ENCODE results near the gene GPR149.
"Not testable (repeated sequence)": the region's sequence is repeated elsewhere in the genome, so short reads cannot be mapped to it uniquely, and the experiment has no call there.

GPR149 gene, protein sequence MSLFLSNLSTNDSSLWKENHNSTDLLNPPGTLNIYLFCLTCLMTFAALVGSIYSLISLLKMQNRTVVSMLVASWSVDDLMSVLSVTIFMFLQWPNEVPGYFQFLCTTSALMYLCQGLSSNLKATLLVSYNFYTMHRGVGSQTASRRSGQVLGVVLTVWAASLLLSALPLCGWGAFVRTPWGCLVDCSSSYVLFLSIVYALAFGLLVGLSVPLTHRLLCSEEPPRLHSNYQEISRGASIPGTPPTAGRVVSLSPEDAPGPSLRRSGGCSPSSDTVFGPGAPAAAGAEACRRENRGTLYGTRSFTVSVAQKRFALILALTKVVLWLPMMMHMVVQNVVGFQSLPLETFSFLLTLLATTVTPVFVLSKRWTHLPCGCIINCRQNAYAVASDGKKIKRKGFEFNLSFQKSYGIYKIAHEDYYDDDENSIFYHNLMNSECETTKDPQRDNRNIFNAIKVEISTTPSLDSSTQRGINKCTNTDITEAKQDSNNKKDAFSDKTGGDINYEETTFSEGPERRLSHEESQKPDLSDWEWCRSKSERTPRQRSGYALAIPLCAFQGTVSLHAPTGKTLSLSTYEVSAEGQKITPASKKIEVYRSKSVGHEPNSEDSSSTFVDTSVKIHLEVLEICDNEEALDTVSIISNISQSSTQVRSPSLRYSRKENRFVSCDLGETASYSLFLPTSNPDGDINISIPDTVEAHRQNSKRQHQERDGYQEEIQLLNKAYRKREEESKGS

DNA sequence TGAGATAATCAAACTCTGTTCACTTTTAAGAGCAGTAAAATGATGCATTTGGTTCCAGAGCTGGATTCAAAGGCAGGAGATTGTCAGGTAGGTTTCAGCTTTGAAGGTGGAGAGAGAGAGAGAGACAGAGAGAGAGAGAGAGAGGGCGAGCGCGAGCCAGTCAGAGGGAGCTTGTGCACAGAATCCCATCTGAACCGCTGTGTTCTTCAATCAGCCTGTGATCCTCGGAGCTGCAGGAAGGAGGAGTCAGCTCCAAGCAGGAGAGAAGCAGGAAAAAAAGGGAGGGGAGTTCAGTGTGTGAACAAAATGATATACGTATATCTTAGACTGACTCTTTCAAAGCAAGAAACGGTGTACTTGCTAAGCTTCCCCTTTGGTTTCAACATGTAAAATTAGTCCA lies at the start of gene GPR149:
GPR149 (minus strand) TSS at position 177 of the 400 bp plus-strand sequence. CDS start 575 bp downstream, outside the sequence.
- DNase-seq, result peak; percentile 70

DNA sequence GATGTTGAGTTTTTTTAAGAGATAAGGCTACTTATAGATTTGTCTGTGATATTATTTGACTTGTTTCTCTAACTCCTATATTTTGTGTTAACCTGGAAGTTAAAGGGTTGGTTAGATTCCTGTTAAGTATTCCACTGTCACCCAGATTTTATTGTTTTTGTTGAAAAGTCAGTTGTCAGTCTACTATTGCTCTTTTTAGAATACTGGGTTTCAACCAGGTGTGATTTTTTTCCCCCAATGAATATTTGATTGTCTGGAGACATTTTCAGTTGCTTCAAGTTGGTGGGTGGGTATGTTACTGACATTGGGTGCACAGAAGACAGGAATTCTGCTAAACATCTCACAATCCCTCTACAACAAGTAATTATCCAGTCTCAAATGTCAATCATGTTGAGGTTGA lies 43.8 kb upstream of the GPR149 start:
- no peak for DNase-seq

DNA sequence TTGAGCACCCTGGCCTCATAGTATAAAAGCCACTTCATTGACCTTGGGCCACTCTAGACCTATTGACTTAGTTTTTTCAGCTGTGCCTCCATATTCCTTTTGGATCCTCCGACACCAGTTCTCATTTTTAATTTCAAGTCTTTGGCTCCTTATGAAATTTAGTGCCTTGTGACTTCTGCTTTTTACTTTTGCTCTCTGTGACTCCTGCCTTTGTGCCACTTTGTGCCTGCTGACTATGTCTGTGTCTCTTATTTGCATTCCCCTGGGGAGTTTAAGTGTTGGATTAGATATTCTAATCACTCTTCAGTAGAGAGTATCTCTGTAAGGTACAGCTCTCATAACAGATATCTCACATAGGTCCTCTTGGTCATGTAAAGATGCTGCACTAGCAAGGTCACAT lies 39.6 kb upstream of the GPR149 start:
- DNase-seq, result no peak

DNA sequence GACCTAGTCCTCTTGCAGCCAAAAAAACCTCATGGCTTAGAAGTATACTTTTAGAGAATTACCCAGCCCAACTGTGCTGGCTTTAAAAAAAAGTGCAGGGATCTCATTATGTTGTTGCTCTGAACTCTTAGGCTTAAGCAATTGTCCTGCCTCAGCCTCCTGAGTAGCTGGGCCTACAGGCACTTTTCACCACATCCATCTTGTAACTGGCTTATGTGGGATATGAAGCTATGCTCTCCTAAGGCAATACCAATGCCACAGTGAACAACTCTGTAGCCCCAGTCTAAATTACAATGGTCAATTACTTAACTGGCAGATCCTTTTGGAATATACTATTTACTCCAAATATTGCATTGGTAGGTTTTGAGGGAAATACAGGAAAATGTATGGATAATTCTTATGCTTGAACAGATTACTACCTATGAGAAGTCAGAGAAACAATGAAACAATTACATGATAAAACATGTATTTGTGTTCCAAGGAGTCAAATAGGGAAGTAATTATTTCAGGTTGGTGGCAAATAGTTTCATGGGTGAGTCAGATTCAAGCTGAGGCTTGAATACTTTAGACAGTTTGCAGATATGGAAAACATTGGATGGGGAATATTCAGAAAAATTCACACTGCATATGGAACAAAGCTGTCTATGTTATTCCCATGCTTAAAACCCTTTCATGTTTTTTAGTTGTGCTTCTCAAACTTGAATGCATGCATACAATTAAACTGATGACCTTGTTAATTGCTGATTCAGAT lies 34.6 kb upstream of the GPR149 start:
- DNase-seq, result no peak

DNA sequence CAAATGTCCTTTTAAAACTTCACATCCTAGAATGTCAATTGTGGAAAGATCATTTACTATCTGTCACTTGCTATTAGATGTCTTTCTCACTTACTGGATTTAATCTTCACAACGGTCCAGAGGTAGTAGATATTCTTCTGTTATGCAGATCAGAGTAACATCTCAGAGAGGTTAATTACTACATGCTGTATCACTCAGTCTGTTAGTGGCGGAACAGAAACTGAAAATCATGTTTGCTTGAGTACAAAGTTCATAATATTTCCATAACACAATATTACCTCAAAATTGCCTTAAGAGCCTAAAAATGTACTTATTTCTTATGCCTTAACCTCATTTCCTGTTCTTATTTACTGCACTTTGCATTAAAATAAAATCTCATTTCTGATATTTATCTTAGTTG lies 28.6 kb upstream of the GPR149 start:
- DNase-seq, result no peak

DNA sequence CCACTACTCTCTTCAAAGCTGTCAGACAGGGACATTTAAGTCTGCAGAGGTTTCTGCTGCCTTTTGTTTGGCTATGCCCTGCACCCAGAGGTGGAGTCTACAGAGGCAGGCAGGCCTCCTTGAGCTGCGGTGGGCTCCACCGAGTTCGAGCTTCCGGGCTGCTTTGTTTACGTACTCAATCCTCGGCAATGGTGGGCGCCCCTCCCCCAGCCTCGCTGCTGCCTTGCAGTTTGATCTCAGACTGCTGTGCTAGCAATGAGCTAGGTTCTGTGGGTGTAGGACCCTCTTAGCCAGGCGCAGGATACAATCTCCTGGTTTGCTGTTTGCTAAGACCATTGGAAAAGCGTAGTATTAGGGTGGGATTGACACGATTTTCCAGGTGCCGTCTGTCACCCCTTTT lies 9.1 kb upstream of the GPR149 start:
- not testable (repeated sequence) for DNase-seq

DNA sequence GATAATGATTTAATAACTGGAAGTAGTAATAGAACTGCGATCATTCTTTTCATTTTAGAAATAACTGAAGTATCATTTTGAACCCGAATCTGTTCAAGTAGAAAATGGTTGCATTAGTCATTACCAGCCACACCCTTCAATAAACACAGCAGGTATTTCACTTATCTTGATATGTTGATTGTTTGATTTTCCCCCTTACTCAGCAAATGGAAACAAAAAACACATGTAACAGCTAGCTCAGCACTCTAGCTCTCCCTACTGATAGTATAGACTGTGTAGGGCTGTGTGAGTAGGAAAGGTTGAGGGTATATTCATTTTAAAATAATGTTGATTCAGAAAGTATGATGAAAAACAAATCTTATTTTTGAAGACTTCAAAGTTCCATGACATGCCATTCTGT lies 1.1 kb upstream of the GPR149 start:
- DNase-seq, result no peak

DNA sequence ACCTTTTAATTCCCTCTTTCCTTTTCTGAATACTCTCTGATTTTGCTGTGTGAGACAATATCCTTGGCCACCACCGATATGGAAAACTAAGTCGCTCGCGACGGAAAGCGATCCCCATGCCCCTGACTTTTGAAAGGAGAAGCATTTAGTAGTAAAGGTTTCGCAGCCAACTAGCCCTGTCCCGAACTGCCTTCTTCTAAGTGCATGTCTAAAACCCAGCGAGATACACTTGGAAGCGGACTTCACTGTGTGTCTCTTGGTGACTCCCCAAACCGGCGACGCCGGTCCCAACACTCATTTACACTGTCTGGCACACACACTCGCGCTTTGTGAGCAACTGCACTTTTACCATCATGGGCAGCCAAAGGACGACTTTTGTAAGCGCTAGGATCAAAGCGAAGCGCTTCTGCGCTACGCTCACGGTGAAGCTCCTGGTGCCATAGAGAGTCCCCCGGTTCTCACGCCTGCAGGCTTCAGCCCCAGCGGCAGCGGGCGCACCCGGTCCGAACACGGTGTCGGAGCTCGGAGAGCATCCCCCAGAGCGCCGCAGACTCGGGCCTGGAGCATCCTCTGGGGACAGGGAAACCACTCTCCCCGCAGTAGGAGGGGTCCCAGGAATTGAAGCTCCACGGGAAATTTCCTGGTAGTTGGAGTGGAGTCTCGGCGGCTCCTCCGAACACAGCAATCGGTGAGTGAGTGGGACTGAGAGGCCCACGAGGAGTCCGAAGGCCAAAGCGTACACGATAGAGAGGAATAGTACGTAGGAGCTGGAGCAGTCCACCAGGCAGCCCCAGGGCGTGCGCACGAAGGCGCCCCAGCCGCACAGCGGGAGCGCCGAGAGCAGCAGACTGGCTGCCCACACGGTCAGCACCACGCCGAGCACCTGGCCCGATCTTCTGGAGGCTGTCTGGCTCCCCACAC lies 1.4 kb downstream of the GPR149 start:
- peak; percentile 21 for DNase-seq

DNA sequence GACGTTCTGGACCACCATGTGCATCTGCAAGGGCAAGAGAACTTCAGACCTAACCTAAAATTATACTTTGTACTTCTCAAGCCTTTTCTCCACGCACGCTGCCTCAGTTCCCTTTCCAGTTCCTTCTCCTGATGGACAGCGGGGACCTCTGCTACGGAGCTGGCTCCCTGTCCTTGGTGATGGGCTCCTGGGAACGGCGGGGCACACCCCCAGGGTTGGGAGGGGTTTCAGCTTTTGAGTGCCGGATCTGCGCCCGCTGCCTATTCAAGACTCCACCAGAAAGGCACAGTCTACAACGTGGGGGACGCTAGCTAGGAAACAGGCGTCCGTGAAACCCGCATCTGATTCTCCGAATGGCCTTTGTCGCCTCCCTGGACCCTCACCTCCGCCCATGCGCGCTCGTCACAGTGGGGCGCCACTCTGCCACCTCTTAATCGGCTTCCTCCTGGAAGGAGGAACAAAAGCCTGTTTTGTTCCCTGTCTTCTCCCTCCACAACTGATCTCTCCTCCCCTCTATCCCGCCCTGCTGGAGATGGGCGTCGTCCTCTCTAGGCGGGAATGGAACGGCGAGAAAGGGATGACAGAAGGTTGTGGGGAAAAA lies 2.2 kb downstream of the GPR149 start:
- DNase-seq, result peak; percentile 43

DNA sequence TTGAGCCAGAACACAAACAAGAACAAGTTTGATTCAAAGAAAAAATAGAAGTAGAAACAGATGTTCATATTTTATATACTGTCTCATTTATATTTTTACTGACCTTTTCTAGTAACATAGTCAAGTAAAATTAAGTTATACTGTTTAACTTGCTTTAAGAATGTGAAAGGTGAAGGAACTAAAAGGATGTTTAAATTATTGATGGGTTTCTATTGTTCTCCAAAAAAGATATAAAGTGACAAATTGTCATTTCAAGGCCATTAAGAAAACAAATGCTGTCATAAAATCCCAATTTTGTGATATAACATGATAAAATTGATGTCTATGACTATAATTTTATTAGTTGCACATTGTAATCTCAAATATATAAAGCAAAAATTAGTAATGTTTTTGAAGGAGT lies 7.3 kb downstream of the GPR149 start:
- no peak for DNase-seq

DNA sequence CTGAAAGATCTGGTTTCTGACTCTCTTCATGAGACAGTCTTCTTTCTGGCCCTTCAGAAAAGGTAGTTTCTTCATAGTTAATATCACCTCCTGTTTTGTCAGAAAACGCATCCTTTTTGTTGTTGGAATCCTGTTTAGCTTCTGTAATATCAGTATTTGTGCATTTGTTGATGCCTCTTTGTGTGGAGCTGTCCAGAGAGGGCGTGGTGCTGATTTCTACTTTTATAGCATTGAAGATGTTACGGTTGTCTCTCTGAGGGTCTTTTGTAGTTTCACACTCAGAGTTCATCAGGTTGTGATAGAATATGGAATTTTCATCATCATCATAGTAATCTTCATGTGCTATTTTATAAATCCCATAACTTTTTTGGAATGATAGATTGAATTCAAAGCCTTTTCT lies 8.9 kb downstream of the GPR149 start:
- DNase-seq, result no peak

DNA sequence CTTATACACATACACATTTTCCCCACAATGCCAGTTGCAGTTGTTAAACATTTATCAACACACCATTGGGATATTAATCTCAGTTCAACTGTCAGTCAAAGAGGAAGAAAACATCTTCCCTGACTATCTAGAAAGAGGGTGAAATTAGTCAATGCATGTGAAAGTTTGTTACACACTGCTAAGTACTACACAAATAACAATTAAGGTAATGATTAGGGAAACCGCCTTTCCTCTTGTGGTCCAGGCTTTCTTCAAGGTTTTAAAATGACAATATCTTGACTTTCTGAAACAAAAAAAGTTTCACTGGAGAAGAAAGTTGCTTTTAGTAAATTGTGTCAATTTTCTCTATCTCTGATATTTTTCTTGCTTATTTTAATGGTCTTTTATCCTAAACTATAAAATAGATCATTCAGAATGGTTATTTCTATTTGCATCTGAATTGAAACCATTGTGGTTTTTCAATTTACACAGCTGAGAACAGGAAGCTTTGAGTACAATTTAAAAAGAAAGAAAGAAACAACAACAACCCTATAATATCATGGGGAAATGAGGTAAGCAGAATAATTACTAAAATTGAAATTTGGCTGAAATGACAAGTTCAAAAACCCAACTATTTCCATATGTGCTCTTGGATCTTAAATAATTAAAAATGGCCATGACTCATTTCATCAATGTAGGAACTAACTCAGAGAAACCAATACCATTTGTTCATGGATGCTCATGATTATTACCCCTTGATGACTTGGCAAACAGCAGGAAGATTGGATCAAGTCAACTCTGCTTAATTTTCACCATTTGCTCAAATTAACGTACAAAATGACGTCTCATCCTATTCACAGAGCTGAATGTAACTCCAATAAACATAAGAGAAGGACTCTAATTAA lies 31.7 kb downstream of the GPR149 start:
- no peak for DNase-seq

DNA sequence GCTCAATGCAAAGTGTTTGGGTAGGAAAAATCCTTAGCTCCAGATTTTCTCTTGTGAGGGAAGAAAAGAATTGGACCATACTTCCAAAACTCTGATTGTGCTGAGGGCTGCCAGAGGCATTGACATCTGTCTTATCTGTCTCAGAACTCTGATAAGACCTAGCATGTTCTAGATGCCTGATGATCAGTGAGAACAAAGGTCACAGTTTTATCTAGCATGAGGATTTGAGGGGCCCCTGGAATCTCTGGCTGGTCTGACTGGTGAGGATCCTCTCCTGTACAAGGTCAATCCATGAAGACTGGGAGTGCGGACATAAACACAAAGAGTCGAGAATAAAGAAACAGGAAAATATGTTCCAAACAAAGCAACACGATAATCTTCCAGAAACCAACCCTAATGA lies 40.1 kb downstream of the GPR149 start:
- DNase-seq, result no peak

DNA sequence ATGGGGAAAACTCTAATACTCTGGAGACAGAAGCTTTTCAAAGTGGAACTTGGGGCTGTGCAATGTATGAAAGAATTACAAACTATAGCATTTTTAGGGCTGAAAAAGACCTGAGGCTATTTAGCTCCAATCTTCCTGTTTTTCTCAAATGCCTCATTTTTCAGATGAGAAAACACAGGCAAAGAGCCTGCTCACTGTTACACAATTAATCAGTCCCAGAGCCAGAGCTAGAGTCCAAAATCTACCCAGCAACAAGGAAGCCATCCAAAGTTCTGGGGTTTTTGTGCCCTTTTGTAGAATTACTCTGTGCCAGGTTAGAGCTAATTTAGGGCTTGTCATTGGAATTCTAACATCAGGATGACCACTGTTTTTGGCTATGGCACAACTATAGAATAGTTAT lies 45.5 kb downstream of the GPR149 start:
- DNase-seq, result no peak

DNA sequence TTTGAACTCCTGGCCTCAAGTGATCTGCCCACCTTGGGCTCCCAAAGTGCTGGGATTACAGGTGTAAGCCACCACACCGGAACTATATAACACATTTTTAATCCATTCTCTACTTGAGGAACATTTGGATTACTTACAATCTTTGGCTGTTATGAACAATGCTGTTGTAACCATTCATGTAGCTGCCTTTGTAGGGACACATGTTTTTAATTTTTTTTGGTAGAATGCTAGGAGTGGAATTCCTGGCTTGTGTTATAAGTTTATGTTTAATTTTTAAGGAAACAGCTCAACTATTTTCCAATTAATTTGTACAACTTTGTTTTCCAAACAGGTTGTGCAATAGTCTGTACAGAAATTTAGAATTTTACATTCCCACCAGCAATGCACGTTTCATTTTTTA lies 51.7 kb downstream of the GPR149 start:
- DNase-seq, result no peak

DNA sequence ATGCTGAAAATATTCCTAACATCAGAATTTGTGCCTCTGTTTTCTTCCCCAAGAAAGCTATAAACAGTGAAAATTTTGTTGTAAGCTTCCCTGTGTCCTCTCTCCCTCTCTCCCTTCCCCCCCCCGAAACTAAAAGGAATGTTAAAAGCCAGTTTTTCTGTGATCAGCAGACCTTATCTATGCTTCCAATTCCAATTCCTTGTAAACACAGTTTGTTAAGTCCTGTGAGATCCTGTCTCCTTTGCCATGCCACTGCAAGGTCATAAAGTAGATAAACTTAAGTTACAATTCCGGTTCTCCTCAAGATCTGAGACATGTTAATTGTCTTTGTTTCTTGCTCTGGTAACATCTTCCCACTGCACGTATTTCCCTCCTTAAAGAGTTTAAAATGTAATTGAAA lies 62.8 kb downstream of the GPR149 start:
- DNase-seq, result no peak

DNA sequence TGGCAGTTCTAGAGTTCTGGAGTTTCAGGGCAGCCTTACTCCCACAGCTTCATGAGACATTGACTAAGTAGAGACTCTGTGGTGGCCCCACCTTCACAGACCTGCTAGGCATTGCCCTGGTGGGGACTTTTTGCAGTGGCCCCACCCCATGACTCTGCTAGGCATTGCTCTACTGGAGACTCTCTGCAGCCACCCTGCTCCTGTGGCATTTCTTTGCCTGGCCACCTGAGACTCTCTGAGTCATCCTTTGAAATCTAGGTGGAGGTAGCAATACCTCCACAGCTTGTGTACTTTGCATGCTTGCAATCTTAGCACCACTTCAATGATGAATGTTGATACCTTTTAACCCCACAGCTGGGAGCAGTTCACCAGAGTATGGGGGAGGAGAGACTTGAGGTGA lies 65.1 kb downstream of the GPR149 start:
- no peak for DNase-seq

DNA sequence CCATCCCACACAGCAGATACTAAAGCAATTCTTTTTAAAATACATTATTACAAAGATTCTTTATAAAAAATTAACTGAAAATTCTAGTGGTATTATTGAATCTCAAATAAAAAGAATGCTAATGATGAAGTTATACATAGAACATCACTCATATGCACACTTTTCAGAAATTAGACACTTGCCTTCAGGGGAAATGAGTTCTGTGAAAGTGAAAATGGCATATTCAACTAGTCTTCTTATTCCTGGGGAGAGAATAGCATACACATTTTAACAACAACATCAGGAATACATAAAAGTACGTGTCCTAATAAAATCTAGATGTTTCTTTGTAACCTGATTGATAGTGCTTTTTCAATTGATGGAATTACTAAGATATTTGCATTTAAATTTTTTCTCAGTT lies 68.9 kb downstream of the GPR149 start:
- no peak for DNase-seq

DNA sequence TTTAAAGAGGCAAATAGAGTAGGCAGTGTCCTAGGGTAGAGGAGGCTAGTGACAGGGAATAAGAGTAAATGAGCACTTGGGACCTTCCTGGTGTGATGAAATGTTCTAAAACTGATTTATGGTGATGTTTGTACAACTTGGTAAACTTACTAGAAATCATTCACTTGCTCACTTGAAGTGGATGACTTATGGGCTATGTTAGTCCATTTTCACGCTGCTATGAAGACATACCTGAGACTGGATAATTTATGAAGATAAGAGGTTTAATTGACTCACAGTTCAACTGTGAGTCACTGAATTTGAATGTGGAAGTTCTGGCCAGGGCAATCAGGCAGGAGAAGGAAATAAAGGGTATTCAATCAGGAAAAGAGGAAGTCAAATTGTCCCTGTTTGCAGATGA lies 74.0 kb downstream of the GPR149 start:
- no peak for DNase-seq

DNA sequence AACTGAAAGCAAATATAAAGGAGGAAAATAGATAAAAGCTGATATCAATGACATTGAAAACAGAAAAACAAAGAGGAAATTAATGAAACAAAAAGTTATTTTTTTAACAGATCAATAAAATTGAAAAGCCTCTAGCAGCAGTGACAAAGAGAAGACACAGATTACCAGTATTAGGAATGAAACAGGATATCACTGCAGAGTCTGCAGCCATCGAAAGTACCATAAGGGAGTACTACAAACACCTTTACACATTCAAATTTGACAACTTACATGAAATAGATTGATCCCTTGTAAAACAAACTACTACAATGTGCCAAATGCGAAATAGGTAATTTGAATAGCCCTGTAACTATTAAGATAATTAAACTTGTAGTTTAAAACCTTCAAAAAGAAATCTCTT lies 80.8 kb downstream of the GPR149 start:
- DNase-seq, result no peak
